ENCODE data around the gene SYNPO2.

GRCh38 chr4:118981839-118982381, 93.3 kb downstream of the SYNPO2 start:
- TF ChIP-seq, protein P1, sequence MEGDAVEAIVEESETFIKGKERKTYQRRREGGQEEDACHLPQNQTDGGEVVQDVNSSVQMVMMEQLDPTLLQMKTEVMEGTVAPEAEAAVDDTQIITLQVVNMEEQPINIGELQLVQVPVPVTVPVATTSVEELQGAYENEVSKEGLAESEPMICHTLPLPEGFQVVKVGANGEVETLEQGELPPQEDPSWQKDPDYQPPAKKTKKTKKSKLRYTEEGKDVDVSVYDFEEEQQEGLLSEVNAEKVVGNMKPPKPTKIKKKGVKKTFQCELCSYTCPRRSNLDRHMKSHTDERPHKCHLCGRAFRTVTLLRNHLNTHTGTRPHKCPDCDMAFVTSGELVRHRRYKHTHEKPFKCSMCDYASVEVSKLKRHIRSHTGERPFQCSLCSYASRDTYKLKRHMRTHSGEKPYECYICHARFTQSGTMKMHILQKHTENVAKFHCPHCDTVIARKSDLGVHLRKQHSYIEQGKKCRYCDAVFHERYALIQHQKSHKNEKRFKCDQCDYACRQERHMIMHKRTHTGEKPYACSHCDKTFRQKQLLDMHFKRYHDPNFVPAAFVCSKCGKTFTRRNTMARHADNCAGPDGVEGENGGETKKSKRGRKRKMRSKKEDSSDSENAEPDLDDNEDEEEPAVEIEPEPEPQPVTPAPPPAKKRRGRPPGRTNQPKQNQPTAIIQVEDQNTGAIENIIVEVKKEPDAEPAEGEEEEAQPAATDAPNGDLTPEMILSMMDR (CRISPR knock-in tag; IDR thresholded peaks at IDR 0.05) = peak; percentile 86
- TF ChIP-seq EED (CRISPR knock-in tag; IDR thresholded peaks at IDR 0.05) (no peak), ZNF263 (CRISPR knock-in tag; IDR thresholded peaks at IDR 0.05) (no peak), CHD2 (IDR thresholded peaks at IDR 0.05; ENCODE audit: low read depth, low read length) (no peak), ZNF670 (CRISPR knock-in tag; IDR thresholded peaks at IDR 0.05; ENCODE audit: borderline replicate concordance) (no peak), ZMYM3 (CRISPR knock-in tag; IDR thresholded peaks at IDR 0.05) (no peak), ZNF44 (CRISPR knock-in tag; IDR thresholded peaks at IDR 0.05) (no peak), ETV6 (CRISPR knock-in tag; conservative IDR thresholded peaks at IDR 0.05) (no peak)
- TF ChIP-seq, protein P2, sequence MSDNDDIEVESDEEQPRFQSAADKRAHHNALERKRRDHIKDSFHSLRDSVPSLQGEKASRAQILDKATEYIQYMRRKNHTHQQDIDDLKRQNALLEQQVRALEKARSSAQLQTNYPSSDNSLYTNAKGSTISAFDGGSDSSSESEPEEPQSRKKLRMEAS (IDR thresholded peaks at IDR 0.05) = no peak

Measured in HepG2 (cell line).